SK-N-SH (cell line): Measurements from ENCODE around the gene PHC2. TPM values are rescaled to one million over a fixed set of nuclear protein-coding genes. Genes with fewer than 3 reads are reported as not detected.

Experiments used
- CTCF ChIA-PET: fragments of 300-600, 350-600 bp; formaldehyde crosslinking; extraction: SDS; loops from one replicate; lab custom pipeline; 2021; lab: Yijun Ruan, JAX
- POLR2A ChIA-PET: fragments of 350-600 bp; sonication (Branson Sonifier 250); formaldehyde crosslinking; extraction: SDS; loops from one replicate; lab custom pipeline; 2020; ENCODE audit warnings: antibody characterized with exemption, inconsistent platforms; lab: Yijun Ruan, JAX
- DNase-seq: peaks from one replicate; pipeline ENCODE4 v3.0.0; 2012
- H2AFZ ChIP-seq: fragments of 200-600 bp; sonication (generic); 2 replicates; pipeline ENCODE4 v1.8.1; 2016; ENCODE audit warnings: antibody characterized with exemption, mild to moderate bottlenecking, low read depth
- H3F3A ChIP-seq: fragments of 200-600 bp; sonication (generic); replicated peaks from 2 replicates; pipeline ENCODE3; 2016; ENCODE audit warnings: antibody characterized with exemption, mild to moderate bottlenecking; ENCODE audit not compliant: insufficient read depth
- H3K27ac ChIP-seq, 2 experiments: fragments of 200-500 bp in 1 of 2; fragments of 200-600 bp in 1 of 2; sonication (Bioruptor generic) in 1 of 2; sonication (generic), shearing (Covaris generic) in 1 of 2; 2 replicates each; pipeline versions ENCODE4 v1.5.1 to v1.6.1; 2014 to 2016; ENCODE audit warnings: low read depth in 2 of 2, inconsistent platforms in 1 of 2, low read length in 1 of 2, mild to moderate bottlenecking in 1 of 2, mixed read lengths in 1 of 2
- H3K27me3 ChIP-seq: fragments of 200-600 bp; sonication (generic), shearing (Covaris generic); 2 replicates; pipeline ENCODE4 v1.6.1; 2016; ENCODE audit warnings: mixed run types; ENCODE audit not compliant: insufficient read depth
- H3K36me3 ChIP-seq, 2 experiments: fragments of 200-500 bp in 1 of 2; fragments of 200-600 bp in 1 of 2; sonication (Bioruptor generic) in 1 of 2; sonication (generic) in 1 of 2; replicated peaks in 1 of 2; 2 replicates each; pipeline versions ENCODE3 to v1.5.1; 2014 to 2016; ENCODE audit warnings: low read length in 1 of 2, mild to moderate bottlenecking in 1 of 2; ENCODE audit not compliant: insufficient read depth in 2 of 2, control insufficient read depth in 1 of 2
- H3K4me1 ChIP-seq, 2 experiments: fragments of 200-500 bp in 1 of 2; fragments of 200-600 bp in 1 of 2; sonication (Bioruptor generic) in 1 of 2; sonication (generic), shearing (Covaris generic) in 1 of 2; 2 replicates each; pipeline versions ENCODE4 v1.5.1 to v1.6.1; 2014 to 2016; ENCODE audit warnings: low read depth in 1 of 2, low read length in 1 of 2, mixed run types in 1 of 2; ENCODE audit not compliant: insufficient read depth in 2 of 2, control insufficient read depth in 1 of 2
- H3K4me2 ChIP-seq: fragments of 200-600 bp; sonication (generic), shearing (Covaris generic); 2 replicates; pipeline ENCODE4 v1.6.1; 2017; ENCODE audit warnings: mixed run types
- H3K4me3 ChIP-seq, 2 experiments: fragments of 200-500 bp in 1 of 2; fragments of 200-600 bp in 1 of 2; sonication (Bioruptor generic) in 1 of 2; sonication (generic), shearing (Covaris generic) in 1 of 2; 2 replicates each; pipeline versions ENCODE4 v1.5.1 to v1.8.1; 2014 to 2016; ENCODE audit warnings: low read depth in 2 of 2, inconsistent platforms in 1 of 2, low read length in 1 of 2, mild to moderate bottlenecking in 1 of 2, mixed read lengths in 1 of 2, moderate library complexity in 1 of 2
- H3K79me2 ChIP-seq: fragments of 200-600 bp; sonication (generic); 2 replicates; pipeline ENCODE4 v1.8.1; 2017; ENCODE audit warnings: mild to moderate bottlenecking; ENCODE audit not compliant: insufficient read depth
- H3K9ac ChIP-seq: fragments of 200-600 bp; sonication (generic); 2 replicates; pipeline ENCODE4 v1.6.1; 2017; ENCODE audit warnings: mixed run types
- H3K9me2 ChIP-seq: fragments of 200-600 bp; sonication (generic); 2 replicates; pipeline ENCODE4 v1.6.1; 2017; ENCODE audit warnings: mixed run types
- H3K9me3 ChIP-seq: fragments of 200-600 bp; sonication (generic); 2 replicates; pipeline ENCODE4 v1.6.1; 2017; ENCODE audit warnings: mixed run types, mild to moderate bottlenecking, moderate library complexity
- H4K20me1 ChIP-seq: fragments of 200-600 bp; sonication (generic); 2 replicates; pipeline ENCODE4 v1.6.1; 2017; ENCODE audit warnings: mild to moderate bottlenecking, mixed run types; ENCODE audit not compliant: insufficient read depth
- ELF1 ChIP-seq: IDR thresholded peaks from 2 replicates; pipeline ENCODE4 v1.4.0; 2012
- EZH2phosphoT487 ChIP-seq: fragments of 200-600 bp; sonication (generic); IDR thresholded peaks from 2 replicates; pipeline ENCODE4 v1.6.1; 2017; ENCODE audit warnings: low read depth, mixed run types, mild to moderate bottlenecking, antibody characterized with exemption, moderate library complexity, borderline replicate concordance
- FOSL2 ChIP-seq: IDR thresholded peaks from 2 replicates; pipeline ENCODE4 v1.4.0; 2012; ENCODE audit warnings: low read depth, mild to moderate bottlenecking, moderate library complexity, borderline replicate concordance
- FOXJ3 ChIP-seq: sonication (generic); formaldehyde crosslinking; IDR thresholded peaks from 2 replicates; pipeline ENCODE4 v1.5.1; 2020; ENCODE audit warnings: mild to moderate bottlenecking, missing genetic modification reagents
- FOXM1 ChIP-seq: IDR thresholded peaks from 2 replicates; pipeline ENCODE4 v1.4.0; 2012; ENCODE audit warnings: low read depth, mild to moderate bottlenecking
- GABPA ChIP-seq: IDR thresholded peaks from 2 replicates; pipeline ENCODE4 v1.4.0; 2012; ENCODE audit warnings: low read depth, mild to moderate bottlenecking
- GATA2 ChIP-seq: sonication (generic); formaldehyde crosslinking; IDR thresholded peaks from 2 replicates; pipeline ENCODE4 v1.5.0; 2020; ENCODE audit warnings: mild to moderate bottlenecking, missing genetic modification reagents
- IRF3 ChIP-seq: fragments of 150-350 bp; IDR thresholded peaks from 2 replicates; pipeline ENCODE4 v1.6.1; 2016; ENCODE audit warnings: mild to moderate bottlenecking, low read depth, low read length
- JUND ChIP-seq: IDR thresholded peaks from 2 replicates; pipeline ENCODE4 v1.4.0; 2012
- MAX ChIP-seq: IDR thresholded peaks from 2 replicates; pipeline ENCODE4 v1.4.0; 2012; ENCODE audit warnings: low read depth
- MEF2A ChIP-seq: IDR thresholded peaks from 2 replicates; pipeline ENCODE4 v1.4.0; 2012; ENCODE audit warnings: low read depth, borderline replicate concordance
- MXI1 ChIP-seq: IDR thresholded peaks from 2 replicates; pipeline ENCODE4 v1.6.1; 2012; ENCODE audit warnings: mild to moderate bottlenecking, low read depth, low read length, improper control_type of control experiment
- RCOR1 ChIP-seq: fragments of 150-350 bp; IDR thresholded peaks from 2 replicates; pipeline ENCODE4 v1.6.1; 2017; ENCODE audit warnings: antibody characterized with exemption, low read length
- RFX5 ChIP-seq: IDR thresholded peaks from 2 replicates; pipeline ENCODE4 v1.6.1; 2012; ENCODE audit warnings: mild to moderate bottlenecking, improper control_type of control experiment, low read length
- SIN3A ChIP-seq: IDR thresholded peaks from 2 replicates; pipeline ENCODE4 v1.6.1; 2012; ENCODE audit warnings: low read depth, mild to moderate bottlenecking, low read length, moderate library complexity, borderline replicate concordance
- SMC3 ChIP-seq: IDR thresholded peaks from 2 replicates; pipeline ENCODE4 v1.6.1; 2012; ENCODE audit warnings: low read depth, low read length, improper control_type of control experiment
- TEAD4 ChIP-seq: IDR thresholded peaks from 2 replicates; pipeline ENCODE4 v1.4.0; 2012; ENCODE audit warnings: mild to moderate bottlenecking, borderline replicate concordance; ENCODE audit not compliant: insufficient read depth
- USF1 ChIP-seq: IDR thresholded peaks from 2 replicates; pipeline ENCODE4 v1.4.0; 2012; ENCODE audit warnings: low read depth, borderline replicate concordance
- ZBTB33 ChIP-seq: IDR thresholded peaks from 2 replicates; pipeline ENCODE4 v1.4.0; 2012; ENCODE audit warnings: low read depth, borderline replicate concordance
- WGBS: methylation state at CpG from one replicate; pipeline ENCODE4 v1.1.6; 2017; ENCODE audit warnings: low lambda C conversion rate; 5-methylcytosine and 5-hydroxymethylcytosine counted together
- polyA plus RNA-seq, 3 experiments: library from polyadenylated mRNA; depleted of rRNA; stranded (reverse); fragments of >200 nt; gene quantifications; 2 replicates each; pipeline ENCODE4 v1.2.3, GENCODE V29; 2012
- TF ChIP-seq, protein P1 (sequence below): IDR thresholded peaks from 2 replicates; pipeline ENCODE4; 2012

The PHC2 gene
- polyA plus RNA-seq, 1 of the 3 experiments (the other 2 are of a cell fraction), result 98.7 TPM

GRCh38 chr1:33381977-33382376 lies 48.9 kb downstream of the PHC2 start (continued):
- no peak for TF ChIP-seq TEAD4
- no peak for TF ChIP-seq ELF1
- no peak for TF ChIP-seq GATA2 (CRISPR knock-in tag)
- TF ChIP-seq FOXM1, result no peak
- no peak for TF ChIP-seq SMC3

- no peaks in the 10 kb centered on the region for H3F3A ChIP-seq
- no peak overlapping the region for H3K4me2 ChIP-seq
- H3K27me3 ChIP-seq, result no peaks in the 10 kb centered on the region
- TF ChIP-seq IRF3 (no peak), RCOR1 (no peak), SIN3A (no peak), MEF2A (no peak), GABPA (no peak), RFX5 (no peak), EZH2phosphoT487 (no peak), JUND (no peak), FOXJ3 (CRISPR knock-in tag) (no peak), SMC3 (no peak), USF1 (no peak), MAX (no peak), FOSL2 (no peak), ZBTB33 (no peak), MXI1 (no peak)
- TF ChIP-seq, protein P1, sequence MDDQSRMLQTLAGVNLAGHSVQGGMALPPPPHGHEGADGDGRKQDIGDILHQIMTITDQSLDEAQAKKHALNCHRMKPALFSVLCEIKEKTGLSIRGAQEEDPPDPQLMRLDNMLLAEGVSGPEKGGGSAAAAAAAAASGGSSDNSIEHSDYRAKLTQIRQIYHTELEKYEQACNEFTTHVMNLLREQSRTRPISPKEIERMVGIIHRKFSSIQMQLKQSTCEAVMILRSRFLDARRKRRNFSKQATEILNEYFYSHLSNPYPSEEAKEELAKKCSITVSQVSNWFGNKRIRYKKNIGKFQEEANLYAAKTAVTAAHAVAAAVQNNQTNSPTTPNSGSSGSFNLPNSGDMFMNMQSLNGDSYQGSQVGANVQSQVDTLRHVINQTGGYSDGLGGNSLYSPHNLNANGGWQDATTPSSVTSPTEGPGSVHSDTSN, result no peak
- ChIA-PET POLR2A (no interaction called here), CTCF (interaction anchor here (0.7 to 2.0 kb wide), 4 partner anchors 12 to 86 kb away, joined by 3 to 8 read pairs (median 3); no protein-coding TSS in a partner anchor)
- H3K9me3 ChIP-seq, result no peaks in the 10 kb centered on the region
- DNase-seq, result no peak
- H3K4me3 ChIP-seq, result no peak overlapping the region
- H3K79me2 ChIP-seq, result no peaks in the 10 kb centered on the region
- H3K4me1 ChIP-seq, result peaks cover 15 to 23% of the 10 kb centered on the region in 2 experiments; a peak in 3 of 4 replicates
- 96% methylated on average over 2 of the region's 2 CpGs for WGBS
- H3K27ac ChIP-seq, result no peak overlapping the region
- H4K20me1 ChIP-seq, result no peaks in the 10 kb centered on the region
- no peaks in the 10 kb centered on the region for H3K9me2 ChIP-seq
- H3K36me3 ChIP-seq, result no peaks in the 10 kb centered on the region
- H3K9ac ChIP-seq, result no peak overlapping the region
- H2AFZ ChIP-seq, result no peak overlapping the region
Measured at GRCh38 chr1:33380811-33381210, 50.1 kb downstream of the PHC2 start.
